Keratinocyte (primary cell): Measurements from ENCODE around the gene GRB2. TPM values are rescaled to one million over a fixed set of nuclear protein-coding genes. Genes with fewer than 3 reads are reported as not detected.

Source experiments
- DNase-seq: peaks from one replicate; pipeline ENCODE4 v3.0.0-alpha.2; 2011; ENCODE audit warnings: low read depth, missing footprints, low spot score
- FAIRE-seq: peaks from 2 replicates; lab custom pipeline; 2011; peaks lifted over from hg19 to GRCh38; lab: Jason Lieb, UNC
- H2AFZ ChIP-seq: 2 replicates; pipeline ENCODE4 v1.6.0; 2012; ENCODE audit warnings: low read length, control low read depth, inconsistent platforms; ENCODE audit not compliant: control insufficient read depth
- H3K27ac ChIP-seq: 2 replicates; pipeline ENCODE4 v1.5.1; 2011; ENCODE audit warnings: low read length; ENCODE audit not compliant: control insufficient read depth, insufficient read depth
- H3K27me3 ChIP-seq: 3 replicates; pipeline ENCODE4 v1.6.0; 2011; ENCODE audit warnings: low read length; ENCODE audit not compliant: control insufficient read depth, insufficient read depth; ENCODE audit errors: extremely low read depth
- H3K36me3 ChIP-seq, 2 experiments: 2 replicates in 1 of 2; 3 replicates in 1 of 2; pipeline ENCODE4 v1.5.1; 2011; ENCODE audit warnings: low read length in 2 of 2, mild to moderate bottlenecking in 1 of 2; ENCODE audit not compliant: control insufficient read depth in 2 of 2, insufficient read depth in 2 of 2; ENCODE audit errors: extremely low read depth in 1 of 2
- H3K4me1 ChIP-seq: 3 replicates; pipeline ENCODE4 v1.5.1; 2011; ENCODE audit warnings: low read length; ENCODE audit not compliant: control insufficient read depth, insufficient read depth; ENCODE audit errors: extremely low read depth
- H3K4me2 ChIP-seq: 3 replicates; pipeline ENCODE4 v1.6.0; 2011; ENCODE audit warnings: low read depth, low read length; ENCODE audit not compliant: control insufficient read depth, insufficient read depth; ENCODE audit errors: extremely low read depth
- H3K4me3 ChIP-seq, 3 experiments: fragments of 200-600 bp in 1 of 3; sonication (generic) in 1 of 3; 2 replicates in 2 of 3; 3 replicates in 1 of 3; pipeline ENCODE4 v1.5.1; 2011 to 2016; ENCODE audit warnings: low read length in 3 of 3, mild to moderate bottlenecking in 3 of 3, control low read depth in 2 of 3, inconsistent platforms in 1 of 3, low read depth in 1 of 3, mixed read lengths in 1 of 3, mixed run types in 1 of 3, moderate library complexity in 1 of 3; ENCODE audit not compliant: control insufficient read depth in 2 of 3, insufficient read depth in 2 of 3; ENCODE audit errors: extremely low read depth in 1 of 3
- H3K79me2 ChIP-seq: 2 replicates; pipeline ENCODE4 v1.6.0; 2012; ENCODE audit warnings: low read length; ENCODE audit not compliant: control insufficient read depth, insufficient read depth
- H3K9ac ChIP-seq: 3 replicates; pipeline ENCODE4 v1.6.0; 2011; ENCODE audit warnings: low read length; ENCODE audit not compliant: control insufficient read depth, insufficient read depth; ENCODE audit errors: extremely low read depth
- H3K9me1 ChIP-seq: 3 replicates; pipeline ENCODE4 v1.6.0; 2011; ENCODE audit warnings: low read length; ENCODE audit not compliant: control insufficient read depth, insufficient read depth; ENCODE audit errors: extremely low read depth
- H3K9me3 ChIP-seq: 2 replicates; pipeline ENCODE4 v1.5.1; 2012; ENCODE audit warnings: low read depth, low read length; ENCODE audit not compliant: control insufficient read depth
- H4K20me1 ChIP-seq: 3 replicates; pipeline ENCODE4 v1.6.0; 2011; ENCODE audit warnings: low read length; ENCODE audit not compliant: control insufficient read depth, insufficient read depth; ENCODE audit errors: extremely low read depth
- CTCF ChIP-seq, 3 experiments: IDR thresholded peaks in 1 of 3; conservative IDR thresholded peaks in 1 of 3; optimal IDR thresholded peaks in 1 of 3; 2 replicates in 2 of 3; 3 replicates in 1 of 3; pipeline versions ENCODE3 to v1.5.1; 2011; ENCODE audit warnings: low read length in 3 of 3, mild to moderate bottlenecking in 3 of 3, moderate library complexity in 2 of 3, control low read depth in 1 of 3, inconsistent platforms in 1 of 3; ENCODE audit not compliant: insufficient read depth in 2 of 3; ENCODE audit errors: extremely low read depth in 1 of 3
- EZH2 ChIP-seq: IDR thresholded peaks from one replicate; pipeline ENCODE4 v1.6.1; 2012; ENCODE audit warnings: inconsistent platforms, mild to moderate bottlenecking, low read length, moderate library complexity
- dilution Hi-C: fragments of 300-500 bp; cut with MboI; formaldehyde crosslinking; loops from one replicate; pipeline ENCODE4 v1.7.0; 2020; ENCODE audit warnings: low sequenced_read_pairs; ENCODE audit not compliant: extremely low pct_ligation_motif_present
- polyA plus RNA-seq, 5 experiments: library from polyadenylated mRNA; depleted of rRNA in 3 of 5; stranded (reverse) in 3 of 5; stranded (forward) in 1 of 5; unstranded in 1 of 5; fragments of >200 nt; gene quantifications; 1 replicate in 1 of 5; 2 replicates in 3 of 5; 3 replicates in 1 of 5; pipeline versions ENCODE4 v1.2.1 to v1.2.3, GENCODE V29; 2011 to 2012; ENCODE audit warnings: missing spikeins in 2 of 5, low read depth in 1 of 5, low replicate concordance in 1 of 5

The GRB2 gene
- polyA plus RNA-seq, 1 donor (not counting 4 experiments of a cell fraction or from before 2014, with no cell fraction given) = 62.0 TPM

GRCh38 chr17:75387771-75388170, 17.7 kb downstream of the GRB2 start:
- TF ChIP-seq CTCF (optimal IDR thresholded peaks at IDR 0.05 in 1 of 3, IDR thresholded peaks at IDR 0.05 in 1 of 3, conservative IDR thresholded peaks at IDR 0.05 in 1 of 3; ENCODE audit: extremely low read depth in 1 of 3, insufficient read depth in 2 of 3, low read length in 3 of 3) = no peak
- TF ChIP-seq EZH2 = no peak
- Histone ChIP-seq H3K4me2 (no peak overlapping the region), H3K9me3 (no peaks in the 10 kb centered on the region), H3K36me3 (peaks cover 3 to 5% of the 10 kb centered on the region in 2 experiments), H2AFZ (no peak overlapping the region), H3K79me2 (peaks cover 90% of the 10 kb centered on the region), H3K9me1 (no peaks in the 10 kb centered on the region), H3K4me1 (peaks cover 10% of the 10 kb centered on the region), H3K27ac (no peak overlapping the region), H3K27me3 (no peaks in the 10 kb centered on the region), H4K20me1 (no peaks in the 10 kb centered on the region), H3K4me3 (no peak overlapping the region), H3K9ac (no peak overlapping the region)
- dilution Hi-C loops = no loop called here
- FAIRE-seq = no peak
- DNase-seq = no peak

- H3K36me3 ChIP-seq = peaks cover 3 to 5% of the 10 kb centered on the region in 2 experiments
- H3K27me3 ChIP-seq = no peaks in the 10 kb centered on the region
- no peak overlapping the region for H2AFZ ChIP-seq
- peaks cover 4% of the 10 kb centered on the region for H3K4me1 ChIP-seq
- no peak overlapping the region for H3K27ac ChIP-seq
- no peak for FAIRE-seq
- no peak overlapping the region for H3K4me3 ChIP-seq
- dilution Hi-C loops = no loop called here
- no peaks in the 10 kb centered on the region for H3K9me3 ChIP-seq
- TF ChIP-seq CTCF (optimal IDR thresholded peaks at IDR 0.05 in 1 of 3, IDR thresholded peaks at IDR 0.05 in 1 of 3, conservative IDR thresholded peaks at IDR 0.05 in 1 of 3; ENCODE audit: extremely low read depth in 1 of 3, insufficient read depth in 2 of 3, low read length in 3 of 3) (no peak), EZH2 (no peak)
- H4K20me1 ChIP-seq = no peaks in the 10 kb centered on the region
- H3K9me1 ChIP-seq = no peaks in the 10 kb centered on the region
- no peak overlapping the region for H3K4me2 ChIP-seq
- H3K9ac ChIP-seq = no peak overlapping the region
- peaks cover 89% of the 10 kb centered on the region for H3K79me2 ChIP-seq
- no peak for DNase-seq
These were observed 19.0 kb downstream of the GRB2 start for GRCh38 chr17:75386430-75386829.
